ENCODE results near the gene TSPAN1. TPM values are rescaled to one million over a fixed set of nuclear protein-coding genes. Genes with fewer than 3 reads are reported as not detected.

Gene TSPAN1
- total RNA-seq, 4 donors from 2014 or later, result 4.1 to 62.8 (median 29.1) TPM

- Histone ChIP-seq H3K36me3 (no peaks in the 10 kb centered on the region), H3K27me3 (no peaks in the 10 kb centered on the region), H3K4me3 (peak within 1 kb of the TSS; percentile 53 to 75), H3K27ac (peak within 1 kb of the TSS; percentile 73 to 77), H3K4me1 (peaks cover 3 to 5% of the 10 kb centered on the region in 2 donors), H3K9me3 (no peaks in the 10 kb centered on the region)
- intact Hi-C loops (cut with DNase I; ENCODE audit: low total_unique reads), result no loop called here
- TF ChIP-seq POLR2A (IDR thresholded peaks at IDR 0.05), result peak; percentile 45 to 48
- TF ChIP-seq, protein P1, sequence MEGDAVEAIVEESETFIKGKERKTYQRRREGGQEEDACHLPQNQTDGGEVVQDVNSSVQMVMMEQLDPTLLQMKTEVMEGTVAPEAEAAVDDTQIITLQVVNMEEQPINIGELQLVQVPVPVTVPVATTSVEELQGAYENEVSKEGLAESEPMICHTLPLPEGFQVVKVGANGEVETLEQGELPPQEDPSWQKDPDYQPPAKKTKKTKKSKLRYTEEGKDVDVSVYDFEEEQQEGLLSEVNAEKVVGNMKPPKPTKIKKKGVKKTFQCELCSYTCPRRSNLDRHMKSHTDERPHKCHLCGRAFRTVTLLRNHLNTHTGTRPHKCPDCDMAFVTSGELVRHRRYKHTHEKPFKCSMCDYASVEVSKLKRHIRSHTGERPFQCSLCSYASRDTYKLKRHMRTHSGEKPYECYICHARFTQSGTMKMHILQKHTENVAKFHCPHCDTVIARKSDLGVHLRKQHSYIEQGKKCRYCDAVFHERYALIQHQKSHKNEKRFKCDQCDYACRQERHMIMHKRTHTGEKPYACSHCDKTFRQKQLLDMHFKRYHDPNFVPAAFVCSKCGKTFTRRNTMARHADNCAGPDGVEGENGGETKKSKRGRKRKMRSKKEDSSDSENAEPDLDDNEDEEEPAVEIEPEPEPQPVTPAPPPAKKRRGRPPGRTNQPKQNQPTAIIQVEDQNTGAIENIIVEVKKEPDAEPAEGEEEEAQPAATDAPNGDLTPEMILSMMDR (IDR thresholded peaks at IDR 0.05), result no peak
- DNase-seq, result peak in 1 of 2 donors; percentile 76
Observed at GRCh38 chr1:46197964-46198811, 23.3 kb downstream of the TSPAN1 start, which contains the start of gene POMGNT1. Gene POMGNT1, minus strand, starts transcription at chr1:46198434. Its CDS starts 613 bp downstream, at chr1:46197821.

- Histone ChIP-seq H3K27me3 (no peaks in the 10 kb centered on the region), H3K9me3 (no peaks in the 10 kb centered on the region), H3K4me3 (no peak overlapping the region), H3K36me3 (no peaks in the 10 kb centered on the region), H3K4me1 (peaks cover 4 to 5% of the 10 kb centered on the region in 2 donors), H3K27ac (no peak overlapping the region)
- TF ChIP-seq, protein P1 (IDR thresholded peaks at IDR 0.05), result no peak
- no peak for TF ChIP-seq POLR2A (IDR thresholded peaks at IDR 0.05)
- intact Hi-C loops (cut with DNase I; ENCODE audit: low total_unique reads), result no loop called here
- no peak for DNase-seq
Observed at GRCh38 chr1:46199233-46199749, 24.4 kb downstream of the TSPAN1 start.

DNA sequence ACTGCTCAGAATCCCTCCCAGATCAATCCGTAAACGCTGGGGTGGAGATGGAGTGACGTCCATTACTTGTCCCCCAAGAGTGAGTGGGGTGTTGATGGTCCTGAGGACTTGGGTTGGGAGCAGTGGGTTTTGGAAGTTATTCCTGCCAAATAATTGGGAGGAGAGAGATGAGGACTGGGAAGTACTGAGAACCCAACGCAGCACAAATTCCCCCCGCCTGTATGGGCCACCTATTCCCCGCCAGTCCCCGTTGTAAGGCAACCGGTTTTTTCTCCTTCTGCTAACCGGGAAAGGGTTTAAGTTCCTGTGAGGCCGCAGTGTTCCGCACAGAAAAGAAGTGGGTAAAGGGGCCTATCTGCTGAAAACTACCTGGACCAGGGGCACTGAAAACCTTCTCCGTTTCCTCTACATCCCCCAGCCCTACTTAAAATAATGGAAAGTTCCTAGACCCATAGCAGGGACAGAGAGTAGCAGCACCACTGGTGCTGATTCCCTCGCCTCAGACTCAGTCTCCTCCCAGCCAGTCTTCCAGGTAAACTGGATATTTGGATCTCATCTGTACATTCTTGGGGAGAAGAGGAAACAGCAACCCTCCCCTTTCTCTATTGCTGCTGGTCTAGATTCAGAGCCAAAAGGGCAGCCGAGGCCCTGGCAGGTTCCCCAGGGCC, 29.0 kb downstream of the TSPAN1 start:
- Histone ChIP-seq H3K36me3 (no peaks in the 10 kb centered on the region), H3K27ac (peak overlapping the region; percentile 90 to 93), H3K4me1 (peaks cover 5 to 7% of the 10 kb centered on the region in 2 donors), H3K9me3 (no peaks in the 10 kb centered on the region), H3K27me3 (no peaks in the 10 kb centered on the region), H3K4me3 (peak overlapping the region; percentile 79 to 99)
- intact Hi-C loops (cut with DNase I; ENCODE audit: low total_unique reads), result no loop called here
- DNase-seq, result no peak
- no peak for TF ChIP-seq POLR2A (IDR thresholded peaks at IDR 0.05)
- TF ChIP-seq, protein P1 (IDR thresholded peaks at IDR 0.05), result no peak

DNA sequence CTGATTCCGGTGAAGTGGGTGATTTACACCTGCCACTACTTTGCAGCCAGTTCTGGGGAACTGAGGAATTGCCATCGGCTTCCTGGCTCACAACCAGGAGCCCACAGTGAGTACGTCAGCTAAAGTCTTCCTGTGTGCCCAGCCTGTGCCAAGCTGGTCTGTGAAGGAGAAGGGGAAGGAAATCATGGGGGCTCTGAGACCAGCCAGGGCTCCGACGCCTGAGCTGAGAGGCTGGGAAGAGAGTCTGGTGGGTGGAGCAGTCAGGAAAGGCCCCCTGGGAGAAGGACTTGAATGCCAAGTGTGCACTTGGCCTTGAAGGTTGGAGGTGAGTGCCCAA, 29.5 kb downstream of the TSPAN1 start:
- intact Hi-C loops (cut with DNase I; ENCODE audit: low total_unique reads), result no loop called here
- Histone ChIP-seq H3K4me3 (peak overlapping the region; percentile 79 to 99), H3K27ac (peak overlapping the region; percentile 90 to 93), H3K9me3 (no peaks in the 10 kb centered on the region), H3K27me3 (no peaks in the 10 kb centered on the region), H3K36me3 (no peaks in the 10 kb centered on the region), H3K4me1 (peaks cover 0 to 6% of the 10 kb centered on the region in 2 donors)
- DNase-seq, result no peak
- TF ChIP-seq, protein P1 (IDR thresholded peaks at IDR 0.05), result no peak
- no peak for TF ChIP-seq POLR2A (IDR thresholded peaks at IDR 0.05)

- Histone ChIP-seq H3K27me3 (no peaks in the 10 kb centered on the region), H3K4me1 (peaks cover 0 to 6% of the 10 kb centered on the region in 2 donors), H3K9me3 (no peaks in the 10 kb centered on the region), H3K4me3 (peak overlapping the region in 1 of 2 donors; percentile 79), H3K27ac (peak overlapping the region; percentile 90 to 93), H3K36me3 (no peaks in the 10 kb centered on the region)
- intact Hi-C loops (cut with DNase I; ENCODE audit: low total_unique reads), result no loop called here
- no peak for DNase-seq
- TF ChIP-seq POLR2A (IDR thresholded peaks at IDR 0.05), result no peak
- TF ChIP-seq, protein P1 (IDR thresholded peaks at IDR 0.05), result no peak
Observed at GRCh38 chr1:46205141-46205540, 30.3 kb downstream of the TSPAN1 start.

All from uterus (tissue), 4 donors.